ENCODE measurements around the gene HS3ST5.

- TF ChIP-seq, protein P1, sequence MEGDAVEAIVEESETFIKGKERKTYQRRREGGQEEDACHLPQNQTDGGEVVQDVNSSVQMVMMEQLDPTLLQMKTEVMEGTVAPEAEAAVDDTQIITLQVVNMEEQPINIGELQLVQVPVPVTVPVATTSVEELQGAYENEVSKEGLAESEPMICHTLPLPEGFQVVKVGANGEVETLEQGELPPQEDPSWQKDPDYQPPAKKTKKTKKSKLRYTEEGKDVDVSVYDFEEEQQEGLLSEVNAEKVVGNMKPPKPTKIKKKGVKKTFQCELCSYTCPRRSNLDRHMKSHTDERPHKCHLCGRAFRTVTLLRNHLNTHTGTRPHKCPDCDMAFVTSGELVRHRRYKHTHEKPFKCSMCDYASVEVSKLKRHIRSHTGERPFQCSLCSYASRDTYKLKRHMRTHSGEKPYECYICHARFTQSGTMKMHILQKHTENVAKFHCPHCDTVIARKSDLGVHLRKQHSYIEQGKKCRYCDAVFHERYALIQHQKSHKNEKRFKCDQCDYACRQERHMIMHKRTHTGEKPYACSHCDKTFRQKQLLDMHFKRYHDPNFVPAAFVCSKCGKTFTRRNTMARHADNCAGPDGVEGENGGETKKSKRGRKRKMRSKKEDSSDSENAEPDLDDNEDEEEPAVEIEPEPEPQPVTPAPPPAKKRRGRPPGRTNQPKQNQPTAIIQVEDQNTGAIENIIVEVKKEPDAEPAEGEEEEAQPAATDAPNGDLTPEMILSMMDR (IDR thresholded peaks at IDR 0.05), result no peak
- TF ChIP-seq POLR2A (IDR thresholded peaks at IDR 0.05), result no peak
Observed at GRCh38 chr6:114382406-114382805, 39.6 kb upstream of the HS3ST5 start.

All from esophagus squamous epithelium (tissue), 4 donors.